Ammon's horn (tissue), 1 donor: ENCODE data around the gene SYT7.

Source experiments
- DNase-seq: peaks from one replicate; pipeline ENCODE4 v3.0.0-alpha.2; 2016; ENCODE audit warnings: low spot score

Gene SYT7

GRCh38 chr11:61554172-61554988, 26.5 kb downstream of the SYT7 start:
- DNase-seq, result no peak

- DNase-seq, result no peak
Observed at GRCh38 chr11:61553373-61554171, 27.3 kb downstream of the SYT7 start.

GRCh38 chr11:61552108-61552635, 28.7 kb downstream of the SYT7 start:
- no peak for DNase-seq

GRCh38 chr11:61551634-61552033, 29.2 kb downstream of the SYT7 start:
- DNase-seq, result peak; percentile 47

GRCh38 chr11:61550665-61551227, 30.1 kb downstream of the SYT7 start:
- DNase-seq, result no peak

- DNase-seq, result peak; percentile 59
Observed at GRCh38 chr11:61549662-61550568, 31.0 kb downstream of the SYT7 start.

GRCh38 chr11:61549177-61549576, 31.7 kb downstream of the SYT7 start:
- no peak for DNase-seq

GRCh38 chr11:61547246-61547645, 33.6 kb downstream of the SYT7 start:
- no peak for DNase-seq

GRCh38 chr11:61546663-61547062, 34.2 kb downstream of the SYT7 start:
- no peak for DNase-seq

- DNase-seq, result no peak
Observed at GRCh38 chr11:61545921-61546320, 35.0 kb downstream of the SYT7 start.

- DNase-seq, result no peak
Observed at GRCh38 chr11:61545341-61545740, 35.5 kb downstream of the SYT7 start.

- DNase-seq, result no peak
Observed at GRCh38 chr11:61544466-61544865, 36.4 kb downstream of the SYT7 start.

GRCh38 chr11:61543606-61544306, 37.1 kb downstream of the SYT7 start:
- no peak for DNase-seq

- DNase-seq, result no peak
Observed at GRCh38 chr11:61542705-61543104, 38.2 kb downstream of the SYT7 start.

GRCh38 chr11:61542024-61542461, 38.8 kb downstream of the SYT7 start:
- DNase-seq, result peak; percentile 30

- DNase-seq, result no peak
Observed at GRCh38 chr11:61541598-61541997, 39.3 kb downstream of the SYT7 start.

GRCh38 chr11:61540528-61540927, 40.3 kb downstream of the SYT7 start:
- no peak for DNase-seq

- DNase-seq, result no peak
Observed at GRCh38 chr11:61539831-61540357, 41.0 kb downstream of the SYT7 start.

- DNase-seq, result no peak
Observed at GRCh38 chr11:61539006-61539405, 41.9 kb downstream of the SYT7 start.

GRCh38 chr11:61538636-61538961, 42.3 kb downstream of the SYT7 start:
- no peak for DNase-seq

- DNase-seq, result no peak
Observed at GRCh38 chr11:61537326-61537725, 43.5 kb downstream of the SYT7 start.
